Astrocyte (in vitro differentiated cells and primary cell): ENCODE measurements around the gene WDR59. TPM values are rescaled to one million over a fixed set of nuclear protein-coding genes. Genes with fewer than 3 reads are reported as not detected.

Source experiments
- DNase-seq: peaks from one replicate; pipeline ENCODE4 v3.0.0-alpha.2; 2010; ENCODE audit warnings: low read depth
- FAIRE-seq: peaks from 2 replicates; lab custom pipeline; 2011; peaks lifted over from hg19 to GRCh38; lab: Jason Lieb, UNC
- H2AFZ ChIP-seq: 2 replicates; pipeline ENCODE4 v1.6.0; 2012; ENCODE audit warnings: low read depth, low read length, inconsistent platforms
- H3K27ac ChIP-seq: 2 replicates; pipeline ENCODE4 v1.5.1; 2011; ENCODE audit warnings: low read depth, low read length, inconsistent platforms
- H3K27me3 ChIP-seq: 2 replicates; pipeline ENCODE4 v1.6.0; 2011; ENCODE audit warnings: low read length, inconsistent platforms; ENCODE audit not compliant: insufficient read depth
- H3K36me3 ChIP-seq: 2 replicates; pipeline ENCODE4 v1.5.1; 2011; ENCODE audit warnings: low read length, inconsistent platforms; ENCODE audit not compliant: insufficient read depth
- H3K4me1 ChIP-seq: 2 replicates; pipeline ENCODE4 v1.5.1; 2011; ENCODE audit warnings: low read length, inconsistent platforms; ENCODE audit not compliant: insufficient read depth
- H3K4me2 ChIP-seq: 2 replicates; pipeline ENCODE4 v1.6.0; 2012; ENCODE audit warnings: low read length, inconsistent platforms
- H3K4me3 ChIP-seq: 2 replicates; pipeline ENCODE4 v1.5.1; 2011; ENCODE audit warnings: low read depth, mild to moderate bottlenecking, low read length, inconsistent platforms; ENCODE audit not compliant: insufficient read depth
- H3K79me2 ChIP-seq: 2 replicates; pipeline ENCODE4 v1.6.0; 2012; ENCODE audit warnings: mild to moderate bottlenecking, low read length, inconsistent platforms; ENCODE audit not compliant: insufficient read depth
- H3K9ac ChIP-seq: 2 replicates; pipeline ENCODE4 v1.6.0; 2012; ENCODE audit warnings: mild to moderate bottlenecking, low read length, inconsistent platforms
- H3K9me3 ChIP-seq: 2 replicates; pipeline ENCODE4 v1.5.1; 2012; ENCODE audit warnings: low read depth, mild to moderate bottlenecking, low read length, inconsistent platforms; ENCODE audit not compliant: insufficient read depth
- H4K20me1 ChIP-seq: 2 replicates; pipeline ENCODE4 v1.6.0; 2012; ENCODE audit warnings: low read length, inconsistent platforms; ENCODE audit not compliant: insufficient read depth
- H3K27ac Mint-ChIP-seq: one replicate; pipeline ENCODE4 v1.8.0; 2021; ENCODE audit warnings: mild to moderate bottlenecking, mixed read lengths; ENCODE audit not compliant: unreplicated experiment
- H3K27me3 Mint-ChIP-seq: one replicate; pipeline ENCODE4 v1.8.0; 2021; ENCODE audit warnings: low read depth, mixed read lengths; ENCODE audit not compliant: unreplicated experiment
- H3K36me3 Mint-ChIP-seq: one replicate; pipeline ENCODE4 v1.8.0; 2021; ENCODE audit warnings: low read depth, mixed read lengths; ENCODE audit not compliant: unreplicated experiment
- H3K4me1 Mint-ChIP-seq: one replicate; pipeline ENCODE4 v1.8.0; 2021; ENCODE audit warnings: low read depth, mixed read lengths; ENCODE audit not compliant: unreplicated experiment
- H3K4me3 Mint-ChIP-seq: one replicate; pipeline ENCODE4 v1.8.0; 2021; ENCODE audit warnings: mild to moderate bottlenecking, moderate library complexity, mixed read lengths; ENCODE audit not compliant: unreplicated experiment
- H3K9me3 Mint-ChIP-seq: one replicate; pipeline ENCODE4 v1.8.0; 2021; ENCODE audit warnings: mild to moderate bottlenecking, mixed read lengths; ENCODE audit not compliant: unreplicated experiment
- EZH2 ChIP-seq: IDR thresholded peaks from 2 replicates; pipeline ENCODE4 v1.6.1; 2012; ENCODE audit warnings: mild to moderate bottlenecking, low read length, inconsistent platforms; ENCODE audit not compliant: insufficient read depth
- total RNA-seq: library from RNA; stranded (reverse); gene quantifications from 2 replicates; pipeline ENCODE4 v1.2.1, GENCODE V29; 2021
- TF ChIP-seq, protein P1 (sequence below): IDR thresholded peaks from 2 replicates; pipeline ENCODE4 v1.5.1; 2011; ENCODE audit warnings: low read depth, mild to moderate bottlenecking, inconsistent platforms, low read length, moderate library complexity; ENCODE audit not compliant: insufficient read depth

The WDR59 gene
- total RNA-seq, 1 donor from 2014 or later: 63.8 TPM

DNA sequence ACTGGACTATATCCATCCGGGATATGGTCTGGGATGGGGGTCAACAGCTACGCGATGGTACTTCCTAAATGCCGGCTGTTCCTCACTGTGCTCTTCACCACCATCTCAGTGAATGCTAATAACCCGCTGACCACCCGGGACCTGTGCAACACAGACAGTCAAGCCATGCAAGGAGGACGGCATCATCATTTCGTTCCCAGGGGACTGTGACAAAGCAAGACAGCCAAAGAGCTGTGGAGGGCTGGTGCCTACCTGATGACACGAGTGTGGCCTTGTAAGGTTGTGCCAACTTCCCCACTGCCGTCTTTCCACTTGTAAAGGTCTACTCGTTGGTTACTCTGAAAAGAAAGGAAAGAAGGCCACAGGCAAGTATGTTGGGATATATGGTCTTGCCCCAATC, 33.7 kb downstream of the WDR59 start:
- Histone ChIP-seq H3K4me3 (no peak overlapping the region), H3K9me3 (no peaks in the 10 kb centered on the region), H3K4me2 (no peak overlapping the region), H3K27ac (no peak overlapping the region), H3K36me3 (peaks cover 8% of the 10 kb centered on the region), H4K20me1 (no peaks in the 10 kb centered on the region), H3K9ac (no peak overlapping the region), H3K4me1 (no peaks in the 10 kb centered on the region), H3K27me3 (no peaks in the 10 kb centered on the region), H3K79me2 (no peaks in the 10 kb centered on the region), H2AFZ (no peak overlapping the region)
- H3K4me1 Mint-ChIP-seq: peaks cover 2% of the 10 kb centered on the region
- no peaks in the 10 kb centered on the region for H3K9me3 Mint-ChIP-seq
- H3K4me3 Mint-ChIP-seq: no peak overlapping the region
- no peak overlapping the region for H3K27ac Mint-ChIP-seq
- FAIRE-seq: no peak
- DNase-seq: no peak
- TF ChIP-seq, protein P1, sequence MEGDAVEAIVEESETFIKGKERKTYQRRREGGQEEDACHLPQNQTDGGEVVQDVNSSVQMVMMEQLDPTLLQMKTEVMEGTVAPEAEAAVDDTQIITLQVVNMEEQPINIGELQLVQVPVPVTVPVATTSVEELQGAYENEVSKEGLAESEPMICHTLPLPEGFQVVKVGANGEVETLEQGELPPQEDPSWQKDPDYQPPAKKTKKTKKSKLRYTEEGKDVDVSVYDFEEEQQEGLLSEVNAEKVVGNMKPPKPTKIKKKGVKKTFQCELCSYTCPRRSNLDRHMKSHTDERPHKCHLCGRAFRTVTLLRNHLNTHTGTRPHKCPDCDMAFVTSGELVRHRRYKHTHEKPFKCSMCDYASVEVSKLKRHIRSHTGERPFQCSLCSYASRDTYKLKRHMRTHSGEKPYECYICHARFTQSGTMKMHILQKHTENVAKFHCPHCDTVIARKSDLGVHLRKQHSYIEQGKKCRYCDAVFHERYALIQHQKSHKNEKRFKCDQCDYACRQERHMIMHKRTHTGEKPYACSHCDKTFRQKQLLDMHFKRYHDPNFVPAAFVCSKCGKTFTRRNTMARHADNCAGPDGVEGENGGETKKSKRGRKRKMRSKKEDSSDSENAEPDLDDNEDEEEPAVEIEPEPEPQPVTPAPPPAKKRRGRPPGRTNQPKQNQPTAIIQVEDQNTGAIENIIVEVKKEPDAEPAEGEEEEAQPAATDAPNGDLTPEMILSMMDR: no peak
- TF ChIP-seq EZH2: no peak
- H3K36me3 Mint-ChIP-seq: peaks cover 17% of the 10 kb centered on the region
- no peaks in the 10 kb centered on the region for H3K27me3 Mint-ChIP-seq

DNA sequence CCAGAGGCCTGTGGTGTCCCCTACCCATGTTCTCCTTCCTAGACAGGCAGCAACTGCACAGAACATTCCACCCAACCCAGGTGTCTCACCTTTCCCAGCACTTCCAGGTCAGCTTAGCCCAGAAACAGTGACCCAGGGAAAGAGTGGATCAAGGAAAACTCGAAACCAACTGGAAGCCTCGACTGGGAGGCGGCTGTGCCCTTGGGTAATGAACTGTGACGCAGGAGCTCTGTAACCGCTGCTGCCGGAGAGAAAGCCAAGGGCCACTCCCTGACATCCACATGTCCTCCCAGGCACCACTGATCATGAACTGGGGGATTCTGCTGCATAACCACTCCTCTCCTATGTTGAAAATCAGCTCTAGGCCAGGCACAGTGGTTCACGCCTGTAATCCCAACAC, 34.4 kb downstream of the WDR59 start:
- H2AFZ ChIP-seq: no peak overlapping the region
- H3K36me3 Mint-ChIP-seq: peaks cover 16% of the 10 kb centered on the region
- H3K36me3 ChIP-seq: peaks cover 8% of the 10 kb centered on the region

DNA sequence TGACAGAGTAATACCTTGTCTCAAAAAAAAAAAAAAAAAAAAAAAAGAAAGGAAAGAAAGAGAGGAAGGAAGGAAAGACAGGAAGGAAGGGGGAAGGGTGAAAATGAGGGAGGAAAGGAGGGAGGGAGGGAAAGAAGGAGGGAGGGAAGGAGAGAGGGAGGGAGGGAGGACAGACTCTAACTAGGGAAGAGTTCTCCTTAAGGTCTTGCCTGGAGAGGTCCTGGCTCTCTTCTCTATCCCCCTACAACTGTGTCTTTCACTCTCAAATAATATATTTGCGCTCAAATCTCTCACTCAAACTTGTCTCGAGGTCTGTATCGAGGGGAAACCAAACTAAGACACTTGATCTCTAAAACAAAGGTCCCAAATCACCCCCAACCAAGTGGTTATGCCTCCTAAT, 35.6 kb downstream of the WDR59 start:
- Mint-ChIP-seq H3K4me3 (no peak overlapping the region), H3K27me3 (no peaks in the 10 kb centered on the region), H3K9me3 (no peaks in the 10 kb centered on the region), H3K4me1 (no peaks in the 10 kb centered on the region), H3K36me3 (peaks cover 17% of the 10 kb centered on the region), H3K27ac (no peak overlapping the region)
- no peaks in the 10 kb centered on the region for H3K27me3 ChIP-seq
- H2AFZ ChIP-seq: no peak overlapping the region
- no peak overlapping the region for H3K4me3 ChIP-seq
- peaks cover 8% of the 10 kb centered on the region for H3K36me3 ChIP-seq
- no peak for TF ChIP-seq EZH2
- TF ChIP-seq, protein P1: no peak
- no peak overlapping the region for H3K4me2 ChIP-seq
- no peaks in the 10 kb centered on the region for H3K4me1 ChIP-seq
- FAIRE-seq (no peak), DNase-seq (no peak)
- H3K79me2 ChIP-seq: no peaks in the 10 kb centered on the region
- H4K20me1 ChIP-seq: no peaks in the 10 kb centered on the region
- no peak overlapping the region for H3K27ac ChIP-seq
- H3K9me3 ChIP-seq: no peaks in the 10 kb centered on the region
- H3K9ac ChIP-seq: no peak overlapping the region

More for the DNA sequence above, 34.4 kb downstream of the WDR59 start:
- H3K27ac ChIP-seq: no peak overlapping the region
- Mint-ChIP-seq H3K9me3 (no peaks in the 10 kb centered on the region), H3K27me3 (no peaks in the 10 kb centered on the region), H3K4me1 (peaks cover 2% of the 10 kb centered on the region), H3K4me3 (no peak overlapping the region), H3K27ac (no peak overlapping the region)
- FAIRE-seq (no peak), DNase-seq (no peak)
- H3K4me1 ChIP-seq: no peaks in the 10 kb centered on the region
- H3K4me2 ChIP-seq: no peak overlapping the region
- no peaks in the 10 kb centered on the region for H3K9me3 ChIP-seq
- no peaks in the 10 kb centered on the region for H3K27me3 ChIP-seq
- TF ChIP-seq EZH2: no peak
- TF ChIP-seq, protein P1: no peak
- H3K4me3 ChIP-seq: no peak overlapping the region
- H4K20me1 ChIP-seq: no peaks in the 10 kb centered on the region
- no peak overlapping the region for H3K9ac ChIP-seq
- H3K79me2 ChIP-seq: no peaks in the 10 kb centered on the region
